Stimulated activated CD8-positive, alpha-beta memory T cell treated with anti-CD3 and anti-CD28 coated beads, Interleukin-2, amount 100 ng/mL, for 1 hour (primary cell): ENCODE results near the gene KCNK6.
A peak's percentile ranks its signal among the peaks of the same experiment; 100 is the strongest.
"Not testable (repeated sequence)": the region's sequence is repeated elsewhere in the genome, so short reads cannot be mapped to it uniquely, and the experiment has no call there.

Experiments used
- DNase-seq, 2 donors: peaks; one replicate each; pipeline ENCODE4 v3.0.0-alpha.2; 2020; ENCODE audit warnings: low read depth in 2 of 2

KCNK6 gene

GRCh38 chr19:38324431-38324830 lies 4.8 kb downstream of the KCNK6 start:
- no peak for DNase-seq

GRCh38 chr19:38326591-38326990 lies 6.9 kb downstream of the KCNK6 start:
- DNase-seq = no peak

GRCh38 chr19:38329651-38330050 lies 10.0 kb downstream of the KCNK6 start:
- DNase-seq = no peak

- DNase-seq = no peak
These were observed 12.1 kb downstream of the KCNK6 start for GRCh38 chr19:38331728-38332127.

- no peak for DNase-seq
These were observed 13.6 kb downstream of the KCNK6 start for GRCh38 chr19:38333245-38333644.

- peak; percentile 78 to 92 for DNase-seq
These were observed 16.4 kb downstream of the KCNK6 start for GRCh38 chr19:38335949-38336637.

- DNase-seq = peak; percentile 88 to 92
These were observed 17.2 kb downstream of the KCNK6 start for GRCh38 chr19:38336638-38337359.

GRCh38 chr19:38337360-38337653 lies 17.7 kb downstream of the KCNK6 start:
- no peak for DNase-seq

GRCh38 chr19:38339011-38339410 lies 19.4 kb downstream of the KCNK6 start:
- DNase-seq = not testable (repeated sequence)

- DNase-seq = no peak
These were observed 21.3 kb downstream of the KCNK6 start for GRCh38 chr19:38340927-38341326.

- no peak for DNase-seq
These were observed 27.2 kb downstream of the KCNK6 start for GRCh38 chr19:38346837-38347236.

- DNase-seq = no peak
These were observed 31.2 kb downstream of the KCNK6 start for GRCh38 chr19:38350883-38351282.

GRCh38 chr19:38351865-38352395 lies 32.3 kb downstream of the KCNK6 start:
- DNase-seq = no peak

GRCh38 chr19:38352611-38353010 lies 33.0 kb downstream of the KCNK6 start:
- DNase-seq = no peak

- DNase-seq = no peak
These were observed 36.4 kb downstream of the KCNK6 start for GRCh38 chr19:38355728-38356725.

- no peak for DNase-seq
These were observed 38.4 kb downstream of the KCNK6 start for GRCh38 chr19:38358071-38358470.

GRCh38 chr19:38359242-38360021 lies 39.8 kb downstream of the KCNK6 start:
- no peak for DNase-seq

GRCh38 chr19:38360351-38360750 lies 40.7 kb downstream of the KCNK6 start:
- no peak for DNase-seq

GRCh38 chr19:38360839-38361631 lies 41.4 kb downstream of the KCNK6 start:
- DNase-seq = no peak

GRCh38 chr19:38361633-38362075 lies 42.0 kb downstream of the KCNK6 start:
- peak in 1 of 2 donors; percentile 36 for DNase-seq
